Activated CD4-positive, alpha-beta T cell treated with anti-CD3 and anti-CD28 coated beads for 24 hours (primary cell): ENCODE data around the gene QSOX2.

Experiments used
- DNase-seq, 2 donors: peaks; one replicate each; pipeline ENCODE4 v3.0.0-alpha.2; 2020; ENCODE audit warnings: low read depth in 2 of 2

Gene QSOX2

DNA sequence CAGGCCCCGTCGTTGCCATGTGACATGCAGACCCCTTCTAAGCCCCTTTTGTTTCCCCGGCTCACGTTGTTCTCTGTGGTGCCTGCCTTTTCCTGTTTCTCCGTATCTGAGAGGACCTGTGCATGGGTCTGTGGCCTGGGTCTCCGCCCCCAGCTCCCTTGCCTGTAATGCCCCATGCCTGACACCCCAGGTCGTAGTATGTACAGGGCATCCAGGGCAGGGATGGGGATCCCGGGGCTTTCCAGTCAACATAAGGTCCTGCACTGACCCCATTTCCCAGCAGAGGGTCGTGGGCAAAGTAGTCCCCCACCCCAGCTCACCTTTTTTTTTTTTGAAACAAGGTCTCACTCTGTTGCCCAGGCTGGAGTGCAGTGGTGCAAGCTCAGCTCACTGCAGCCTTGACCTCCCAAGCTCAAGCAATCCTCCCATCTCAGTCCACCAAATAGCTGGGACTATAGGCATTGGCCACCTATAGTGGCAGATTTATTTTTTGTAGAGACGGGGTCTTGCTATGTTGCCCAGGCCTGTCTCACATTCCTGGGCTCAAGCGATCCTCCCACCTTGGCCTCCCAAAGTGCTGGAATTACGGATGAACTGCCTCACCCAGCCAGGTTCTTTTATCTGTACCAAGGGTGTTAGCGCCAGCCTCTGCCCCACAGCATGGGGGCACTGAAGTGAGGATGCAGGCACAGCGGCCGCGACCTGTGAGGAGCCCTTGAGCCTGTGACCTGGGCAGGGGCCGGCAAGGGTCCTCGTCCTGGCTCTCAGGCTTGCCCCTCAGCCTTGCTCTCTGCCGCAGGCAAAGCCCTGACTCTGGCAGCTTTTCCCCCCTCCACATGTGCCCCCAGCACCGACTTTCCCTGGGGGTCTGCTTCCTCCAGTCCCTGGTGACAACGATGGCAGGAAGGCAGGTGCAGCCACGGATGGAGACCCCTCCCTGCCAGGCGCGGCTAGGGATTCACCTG, 19.1 kb upstream of the QSOX2 start:
- DNase-seq, result no peak

DNA sequence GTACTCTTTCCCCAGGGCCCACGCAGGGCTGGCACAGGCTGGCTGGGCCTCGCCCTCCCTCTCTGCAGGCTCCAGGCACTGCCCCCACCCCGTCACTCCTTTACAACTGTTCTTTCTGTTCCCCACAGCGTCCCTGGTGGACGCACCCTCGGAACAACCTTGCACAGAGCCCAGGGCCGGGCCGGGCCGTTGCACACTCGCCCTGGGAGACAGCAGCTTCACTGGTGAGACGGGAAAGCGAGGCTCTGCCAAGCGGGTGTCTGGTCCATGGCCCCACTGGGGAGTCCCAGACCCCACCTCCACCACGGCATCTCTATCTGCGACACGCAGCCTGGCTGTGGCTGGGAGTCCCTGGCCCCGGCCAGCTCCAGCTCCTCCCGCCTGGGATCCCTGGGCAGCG, 18.4 kb upstream of the QSOX2 start:
- no peak for DNase-seq

DNA sequence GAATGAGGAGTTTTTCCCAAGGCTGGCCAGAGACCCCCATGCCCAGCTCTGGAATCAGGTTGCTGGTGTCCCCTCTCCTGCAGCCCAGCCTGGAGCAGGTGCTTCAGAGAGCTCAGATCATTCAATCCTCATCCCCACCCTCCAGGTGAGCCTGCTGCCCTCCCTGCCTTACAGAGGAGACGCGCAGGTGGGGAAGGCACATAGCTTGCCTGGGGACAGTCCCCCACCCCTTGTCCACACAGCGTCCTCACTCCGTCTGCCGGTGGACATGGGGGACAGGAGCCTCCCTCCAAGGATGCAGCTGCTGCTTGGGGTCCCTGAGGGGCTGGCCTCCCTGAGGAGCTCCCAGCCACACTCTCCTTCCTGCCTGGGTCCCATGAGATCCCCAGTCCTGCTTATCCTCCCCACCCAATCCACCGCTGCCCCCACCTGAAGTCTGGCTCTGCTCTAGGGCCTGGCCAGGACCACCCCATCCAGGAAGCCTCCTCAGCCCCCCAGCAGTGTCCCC, 17.1 kb upstream of the QSOX2 start:
- no peak for DNase-seq

DNA sequence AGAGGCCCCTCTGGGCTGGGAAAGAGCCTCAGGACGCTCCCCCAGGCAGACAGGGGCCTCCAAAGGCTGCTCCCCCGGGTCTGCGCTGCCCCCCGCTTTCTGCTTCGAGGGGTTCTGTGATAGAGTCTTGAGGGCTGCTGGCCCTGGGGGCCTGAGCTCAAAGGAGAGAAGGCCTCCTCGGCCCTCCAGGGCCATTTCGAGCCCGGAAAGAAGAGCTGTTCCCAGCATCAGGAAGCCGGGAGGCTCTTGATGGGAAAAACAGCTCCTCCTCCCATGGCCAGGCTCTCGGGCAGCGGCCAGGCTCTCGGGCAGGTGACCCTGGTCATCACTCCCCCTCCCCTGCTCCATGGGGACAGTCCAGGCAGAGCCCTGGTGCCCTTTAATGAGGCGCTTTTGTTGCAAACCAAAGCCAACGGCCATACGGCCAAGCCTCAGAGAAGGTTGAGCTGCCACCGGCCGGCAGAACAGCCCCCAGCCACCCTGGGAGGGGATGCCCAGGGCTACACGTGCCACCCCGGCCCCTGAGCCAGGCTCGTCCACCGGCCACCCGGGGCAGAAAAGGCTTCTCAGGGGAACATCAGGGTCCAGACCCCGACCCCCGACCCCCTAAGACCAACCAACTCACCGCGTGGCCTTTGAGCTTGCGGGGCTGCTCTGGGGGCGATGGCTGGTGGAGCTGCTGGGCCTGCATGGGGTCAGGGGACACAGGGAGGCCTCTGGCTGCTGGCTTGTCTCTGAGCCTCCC, 16.2 kb upstream of the QSOX2 start:
- DNase-seq, result no peak

- DNase-seq, result no peak
Observed at GRCh38 chr9:136260936-136261472, 15.4 kb upstream of the QSOX2 start.

- no peak for DNase-seq
Observed at GRCh38 chr9:136260521-136260920, 14.9 kb upstream of the QSOX2 start.

DNA sequence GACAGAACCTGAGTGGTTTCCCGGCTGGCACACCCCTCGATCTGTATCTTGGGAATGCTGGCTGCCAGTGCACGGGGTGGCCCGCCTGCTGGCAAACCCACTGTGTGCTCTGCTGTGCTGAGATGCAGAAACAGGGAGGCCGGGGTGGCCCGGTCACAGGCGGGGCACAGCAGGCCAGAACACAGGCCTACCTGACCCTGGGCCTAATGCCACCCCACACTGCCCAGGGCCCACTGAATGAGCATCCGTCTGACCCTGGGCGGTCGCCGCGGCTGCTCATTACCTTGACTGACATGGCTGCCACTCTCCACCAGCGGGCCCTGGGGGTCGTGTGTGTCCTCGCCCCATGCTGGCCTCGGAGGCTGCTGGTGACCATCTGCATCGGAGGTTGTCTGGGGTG, 14.2 kb upstream of the QSOX2 start:
- no peak for DNase-seq

DNA sequence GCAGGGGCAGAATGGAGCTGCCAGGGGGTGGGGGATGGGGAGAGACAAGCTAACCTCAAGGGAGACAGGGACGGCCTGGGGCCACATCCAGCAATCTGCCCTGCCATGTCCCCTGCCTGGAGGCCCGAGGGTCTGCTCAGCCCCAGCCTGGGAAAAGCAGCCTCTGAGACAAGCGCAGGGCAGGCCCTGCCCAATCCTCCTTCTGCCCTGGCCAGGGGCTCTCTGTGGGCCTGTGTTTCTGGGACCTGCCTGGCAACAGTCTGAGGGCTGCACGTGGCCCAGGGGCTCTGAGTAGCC, 13.9 kb upstream of the QSOX2 start:
- DNase-seq, result no peak

DNA sequence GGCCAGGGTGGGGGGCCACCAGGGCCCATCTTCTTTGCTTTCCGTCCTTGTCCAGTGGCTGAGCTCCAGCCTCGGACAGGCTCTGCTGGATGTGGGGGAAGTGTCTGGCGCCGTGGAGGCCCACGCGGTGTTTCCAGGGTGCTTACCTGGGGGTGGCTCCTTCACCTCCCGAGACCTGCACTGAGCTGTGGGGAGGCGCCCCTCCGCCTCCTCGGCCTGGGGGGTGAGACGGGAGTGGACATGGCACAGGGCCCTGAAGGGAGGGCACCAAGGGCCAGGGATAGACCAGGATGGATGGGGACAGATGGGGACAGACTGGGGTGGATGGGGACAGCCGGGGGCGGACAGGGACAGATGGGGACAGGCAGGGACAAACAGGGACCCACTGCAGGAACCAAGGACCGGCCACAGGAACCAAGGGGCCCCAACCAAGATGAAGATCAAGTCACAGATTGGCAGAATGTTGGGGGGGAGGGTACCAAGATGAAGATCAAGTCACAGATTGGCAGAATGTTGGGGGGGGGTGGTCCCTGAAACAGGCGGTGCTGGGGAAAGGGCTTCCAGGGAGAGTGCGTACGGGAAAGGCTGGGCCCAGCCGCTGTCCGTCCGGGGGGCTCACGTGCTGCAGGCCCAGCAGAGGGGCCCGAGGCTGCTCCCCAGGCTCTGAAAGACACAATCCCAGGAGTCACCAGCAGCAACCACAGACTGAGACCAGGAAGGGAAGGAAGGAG, 13.3 kb upstream of the QSOX2 start:
- DNase-seq, result no peak

DNA sequence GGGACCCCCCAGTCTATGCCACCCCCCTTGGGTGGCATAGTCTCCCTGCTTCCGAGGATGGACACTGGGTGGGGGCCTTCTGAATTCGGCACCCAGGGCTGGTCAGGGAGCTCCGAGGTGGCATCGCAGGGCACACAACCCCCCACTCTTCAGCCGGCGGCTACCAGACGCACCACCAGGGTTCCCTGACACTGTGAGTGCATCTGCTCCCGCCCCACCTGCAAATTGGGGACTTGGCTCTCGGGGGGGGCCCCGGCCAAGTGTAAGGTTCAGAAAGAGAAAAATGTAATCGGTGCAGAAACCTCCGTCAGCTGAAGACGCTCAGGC, 12.7 kb upstream of the QSOX2 start:
- DNase-seq, result no peak

GRCh38 chr9:136257381-136258298, 12.0 kb upstream of the QSOX2 start:
- DNase-seq, result no peak

GRCh38 chr9:136255896-136256890, 10.6 kb upstream of the QSOX2 start:
- DNase-seq, result no peak

GRCh38 chr9:136255166-136255538, 9.5 kb upstream of the QSOX2 start:
- DNase-seq, result no peak

- DNase-seq, result no peak
Observed at GRCh38 chr9:136254381-136255165, 9.0 kb upstream of the QSOX2 start.

DNA sequence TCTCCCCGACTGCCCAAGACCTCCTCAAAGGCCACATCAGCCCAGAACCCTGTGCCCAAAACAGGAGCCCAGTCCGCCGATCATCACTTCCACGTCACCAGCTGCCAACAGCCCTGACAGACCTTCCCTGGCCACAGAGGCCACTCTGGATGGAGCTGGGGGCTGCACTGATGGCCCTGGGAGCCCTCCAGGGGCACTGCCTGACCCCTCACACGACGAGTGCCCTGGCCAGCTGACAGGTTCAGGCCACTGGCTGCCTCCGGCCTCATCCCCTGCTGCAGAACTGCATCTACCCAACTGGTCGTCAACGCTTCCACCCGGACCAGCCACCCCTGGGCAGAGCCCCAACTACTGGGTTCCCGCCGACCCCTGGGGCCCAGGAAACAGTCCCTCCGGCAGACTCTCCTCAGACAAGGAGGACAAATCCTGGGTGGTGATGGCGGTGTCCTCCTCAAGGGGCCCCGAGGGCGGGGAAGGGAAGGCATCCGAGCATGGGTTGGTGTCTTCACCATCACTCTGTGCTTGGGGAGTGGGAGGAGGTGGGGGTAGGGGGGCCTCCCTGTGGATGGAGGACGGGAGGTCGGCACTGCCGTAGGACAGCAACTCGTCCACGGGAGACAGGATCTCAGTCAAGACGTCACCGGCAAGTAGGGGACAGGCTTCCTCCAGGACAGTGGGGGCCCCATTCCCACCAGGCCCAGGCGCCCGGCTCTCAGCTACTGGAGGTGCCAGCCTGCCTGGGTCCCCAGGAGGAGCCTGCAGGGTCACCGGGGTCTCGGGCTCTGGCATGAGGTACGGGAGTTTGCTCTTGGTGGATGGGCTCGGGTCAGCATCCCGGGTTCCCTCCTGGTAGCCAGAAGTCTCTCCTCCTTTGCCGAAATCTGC, 7.9 kb upstream of the QSOX2 start:
- DNase-seq, result no peak

GRCh38 chr9:136252846-136253245, 7.2 kb upstream of the QSOX2 start:
- no peak for DNase-seq

DNA sequence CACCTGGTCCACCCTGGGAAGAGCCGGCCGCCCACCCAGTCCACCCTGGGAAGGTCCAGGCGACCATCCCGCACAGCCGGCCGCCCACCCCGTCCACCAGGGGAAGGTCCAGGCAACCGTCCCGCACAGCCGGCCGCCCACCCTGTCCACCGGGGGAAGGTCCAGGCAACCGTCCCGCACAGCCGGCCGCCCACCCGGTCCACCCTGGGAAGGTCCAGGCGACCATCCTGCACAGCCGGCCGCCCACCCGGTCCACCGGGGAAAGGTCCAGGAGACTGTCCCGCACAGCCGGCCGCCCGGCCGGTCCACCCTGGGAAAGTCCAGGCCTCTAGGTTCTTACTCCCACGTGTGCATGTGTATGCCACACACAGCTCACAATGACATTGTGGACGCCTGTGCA, 6.7 kb upstream of the QSOX2 start:
- DNase-seq, result no peak
